ENCODE measurements around the gene ARID1B. TPM values are rescaled to one million over a fixed set of nuclear protein-coding genes. Genes with fewer than 3 reads are reported as not detected.
A peak's percentile ranks its signal among the peaks of the same experiment; 100 is the strongest.

Gene ARID1B
- total RNA-seq, 1 donor from 2014 or later = 43.4 TPM

- Histone ChIP-seq H3K27me3 (ENCODE audit: low read depth) (no peaks in the 10 kb centered on the region), H3K4me3 (no peak overlapping the region), H3K9me3 (replicated peaks) (no peaks in the 10 kb centered on the region), H3K27ac (replicated peaks) (no peak overlapping the region), H3K36me3 (no peaks in the 10 kb centered on the region), H3K4me1 (peaks cover 98% of the 10 kb centered on the region)
- intact Hi-C loops (cut with micrococcal nuclease) = no loop called here
- DNase-seq = no peak
- no peak for TF ChIP-seq CTCF (IDR thresholded peaks at IDR 0.05; ENCODE audit: borderline replicate concordance)
Observed at GRCh38 chr6:156879186-156879585, 102.0 kb downstream of the ARID1B start.

DNA sequence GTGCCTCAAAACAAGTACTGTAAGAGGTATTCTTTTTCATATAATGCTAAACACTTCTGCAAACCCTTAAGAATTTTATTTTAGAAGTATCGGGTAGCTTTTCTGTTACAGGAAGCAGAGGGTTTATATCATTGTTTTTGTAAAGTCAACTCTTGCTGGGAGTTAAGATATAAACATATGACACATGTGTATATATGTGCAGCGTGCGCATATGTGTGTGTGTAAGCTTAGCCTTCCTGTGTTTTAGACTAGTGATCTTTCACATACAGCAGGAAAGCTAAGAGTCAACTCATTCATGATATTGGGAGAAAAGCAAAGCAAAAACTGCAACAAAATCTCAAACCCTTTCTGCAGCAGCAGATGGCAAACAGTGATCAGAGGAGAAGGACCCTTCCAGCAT, 102.4 kb downstream of the ARID1B start:
- no peak overlapping the region for H3K4me3 ChIP-seq

DNA sequence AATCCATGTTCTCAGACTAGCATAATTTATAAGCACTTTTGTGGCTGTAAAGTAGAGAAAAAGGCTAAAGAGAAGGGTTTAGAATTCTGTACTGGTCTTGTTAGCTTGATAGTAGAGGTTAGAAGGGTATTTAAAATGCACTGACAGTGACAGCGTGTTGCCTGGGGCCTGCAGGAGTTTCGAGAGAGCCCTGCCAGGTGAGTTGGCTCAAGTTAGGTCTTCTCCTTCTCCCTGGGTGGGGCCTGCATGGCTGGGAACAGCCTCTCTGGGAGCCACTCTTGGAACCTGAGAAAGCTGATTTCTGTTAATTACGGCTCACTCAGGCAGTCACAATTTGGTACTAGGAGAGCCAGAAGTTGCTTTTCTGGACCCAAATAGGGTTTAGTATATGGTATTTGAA, 103.7 kb downstream of the ARID1B start:
- intact Hi-C loops (cut with micrococcal nuclease) = no loop called here
- Histone ChIP-seq H3K9me3 (replicated peaks) (no peaks in the 10 kb centered on the region), H3K4me1 (peaks cover 96% of the 10 kb centered on the region), H3K27ac (replicated peaks) (peak overlapping the region; percentile 3), H3K36me3 (no peaks in the 10 kb centered on the region), H3K4me3 (no peak overlapping the region), H3K27me3 (ENCODE audit: low read depth) (no peaks in the 10 kb centered on the region)
- no peak for DNase-seq
- no peak for TF ChIP-seq CTCF (IDR thresholded peaks at IDR 0.05; ENCODE audit: borderline replicate concordance)

More for the DNA sequence above, 102.4 kb downstream of the ARID1B start:
- peaks cover 98% of the 10 kb centered on the region for H3K4me1 ChIP-seq
- intact Hi-C loops (cut with micrococcal nuclease) = no loop called here
- no peak overlapping the region for H3K27ac ChIP-seq (replicated peaks)
- no peaks in the 10 kb centered on the region for H3K36me3 ChIP-seq
- no peak for DNase-seq
- no peaks in the 10 kb centered on the region for H3K27me3 ChIP-seq (ENCODE audit: low read depth)
- no peak for TF ChIP-seq CTCF (IDR thresholded peaks at IDR 0.05; ENCODE audit: borderline replicate concordance)
- H3K9me3 ChIP-seq (replicated peaks) = no peaks in the 10 kb centered on the region

GRCh38 chr6:156881687-156882629, 104.8 kb downstream of the ARID1B start:
- Histone ChIP-seq H3K27ac (replicated peaks) (peak overlapping the region; percentile 42), H3K4me1 (peaks cover 96% of the 10 kb centered on the region), H3K9me3 (replicated peaks) (no peaks in the 10 kb centered on the region), H3K27me3 (ENCODE audit: low read depth) (no peaks in the 10 kb centered on the region), H3K36me3 (no peaks in the 10 kb centered on the region), H3K4me3 (no peak overlapping the region)
- DNase-seq = no peak
- intact Hi-C loops (cut with micrococcal nuclease) = no loop called here
- no peak for TF ChIP-seq CTCF (IDR thresholded peaks at IDR 0.05; ENCODE audit: borderline replicate concordance)

- no peak for TF ChIP-seq CTCF (IDR thresholded peaks at IDR 0.05; ENCODE audit: borderline replicate concordance)
- intact Hi-C loops (cut with micrococcal nuclease) = no loop called here
- DNase-seq = no peak
- Histone ChIP-seq H3K4me3 (no peak overlapping the region), H3K27me3 (ENCODE audit: low read depth) (no peaks in the 10 kb centered on the region), H3K27ac (replicated peaks) (no peak overlapping the region), H3K9me3 (replicated peaks) (no peaks in the 10 kb centered on the region), H3K4me1 (peaks cover 96% of the 10 kb centered on the region), H3K36me3 (no peaks in the 10 kb centered on the region)
Observed at GRCh38 chr6:156883497-156884252, 106.5 kb downstream of the ARID1B start.
